GM12875 (cell line): ENCODE measurements around the gene PITRM1.
"Not testable (repeated sequence)": the region's sequence is repeated elsewhere in the genome, so short reads cannot be mapped to it uniquely, and the experiment has no call there.

ENCODE experiments used
- H3K4me3 ChIP-seq: one replicate; pipeline ENCODE4 v1.5.1; 2011; ENCODE audit warnings: low read depth, low read length, control low read depth
- CTCF ChIP-seq: IDR thresholded peaks from 2 replicates; pipeline ENCODE4 v1.5.1; 2011; ENCODE audit warnings: low read depth, mild to moderate bottlenecking, control low read depth, inconsistent platforms, low read length, moderate library complexity, borderline replicate concordance; ENCODE audit not compliant: insufficient read depth

The PITRM1 gene

DNA sequence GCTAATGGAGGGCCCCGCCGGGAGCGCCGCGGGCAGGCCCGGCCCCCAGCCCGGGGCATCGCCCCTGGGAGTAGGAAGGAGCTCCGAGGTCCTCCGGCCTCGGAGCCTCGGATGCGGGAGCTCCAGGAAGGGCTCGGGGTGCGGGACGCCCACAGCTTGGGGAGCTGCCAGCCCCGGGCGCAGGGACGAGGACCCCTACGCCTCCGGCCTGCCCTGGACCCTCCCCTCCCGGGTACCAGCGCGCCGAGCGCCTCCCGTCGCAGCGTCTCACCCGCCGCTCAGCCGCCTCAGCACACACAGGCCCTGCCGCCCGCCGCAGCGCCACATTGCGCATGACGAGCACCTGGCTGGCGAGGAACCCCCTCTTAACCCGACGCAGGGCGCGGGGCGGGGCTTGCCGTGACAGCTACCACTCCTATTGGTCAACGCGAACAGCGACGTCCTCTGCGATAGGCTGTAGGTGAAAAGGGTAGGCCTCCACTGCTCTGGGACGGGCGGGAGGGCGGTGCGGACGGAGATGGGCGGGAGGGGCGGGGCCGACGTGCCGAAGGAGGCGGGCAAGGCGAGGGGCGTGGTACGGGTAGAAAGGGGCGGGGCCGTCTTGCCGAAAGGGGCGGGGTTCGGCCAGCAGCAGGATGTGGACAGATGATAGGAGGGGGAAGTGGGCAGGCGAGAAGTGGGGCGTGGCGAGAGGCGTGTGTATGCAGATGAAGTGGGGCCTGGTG is at the start of gene PITRM1:
TSS of gene PITRM1 (minus strand) at position 337 of the 725 bp plus-strand sequence. CDS start at position 327, 10 bp downstream.
- no peak for TF ChIP-seq CTCF
- peak within 1 kb of the TSS; percentile 91 for H3K4me3 ChIP-seq

DNA sequence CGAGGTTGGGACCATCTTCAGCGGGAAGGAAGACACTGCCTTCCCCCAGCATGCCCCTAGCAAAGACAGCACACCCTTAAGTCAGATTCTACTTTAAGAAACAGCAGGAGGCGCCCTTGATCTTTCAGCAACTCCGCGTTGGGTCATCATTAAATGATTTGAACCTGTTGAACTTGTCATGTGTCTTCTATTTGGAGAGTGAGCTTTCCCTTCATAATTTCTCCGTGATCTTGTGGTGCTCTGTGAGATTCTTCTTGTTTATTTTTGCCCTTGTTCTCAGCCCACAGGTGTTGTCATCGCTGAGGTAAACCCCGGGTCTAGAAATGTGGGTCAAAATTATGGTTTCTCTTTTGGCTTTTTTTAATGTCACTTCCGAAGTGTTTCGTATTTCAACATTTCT is 49.5 kb upstream of the PITRM1 start:
- no peak for TF ChIP-seq CTCF
- no peak overlapping the region for H3K4me3 ChIP-seq

GRCh38 chr10:3221601-3222000 is 49.0 kb upstream of the PITRM1 start:
- not testable (repeated sequence) for H3K4me3 ChIP-seq

GRCh38 chr10:3220853-3221252 is 48.3 kb upstream of the PITRM1 start:
- TF ChIP-seq CTCF: no peak
- H3K4me3 ChIP-seq: no peak overlapping the region

DNA sequence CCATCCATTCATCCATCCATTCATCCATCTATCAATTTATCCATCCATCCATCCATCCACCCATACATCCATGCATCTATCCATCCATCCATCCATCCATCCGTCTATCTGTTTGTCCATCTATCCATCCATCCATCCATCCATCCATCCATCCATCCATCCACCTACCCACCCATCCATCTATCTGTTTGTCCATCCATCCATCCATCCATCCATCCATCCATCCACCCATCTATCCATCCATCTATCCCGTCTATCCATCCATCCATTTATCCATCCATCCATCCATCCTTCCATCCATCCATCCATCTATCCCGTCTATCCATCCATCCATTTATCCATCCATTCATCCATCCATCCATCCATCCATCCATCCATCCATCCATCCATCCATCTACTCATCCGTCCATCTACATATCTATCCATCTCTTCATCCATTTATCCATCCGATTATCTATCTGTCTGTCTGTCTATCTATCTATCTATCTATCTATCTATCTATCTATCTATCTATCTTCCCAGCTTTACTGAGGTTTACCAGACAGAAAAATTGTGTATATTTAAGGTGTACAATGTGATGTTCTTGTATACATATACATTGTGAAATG is 46.5 kb upstream of the PITRM1 start:
- not testable (repeated sequence) for H3K4me3 ChIP-seq

GRCh38 chr10:3217853-3218252 is 45.3 kb upstream of the PITRM1 start:
- H3K4me3 ChIP-seq: no peak overlapping the region
- TF ChIP-seq CTCF: no peak

GRCh38 chr10:3217301-3217700 is 44.7 kb upstream of the PITRM1 start:
- no peak overlapping the region for H3K4me3 ChIP-seq
- no peak for TF ChIP-seq CTCF

GRCh38 chr10:3215153-3215775 is 42.7 kb upstream of the PITRM1 start:
- TF ChIP-seq CTCF: no peak
- no peak overlapping the region for H3K4me3 ChIP-seq
